ENCODE measurements around the gene OGA.

The OGA gene

GRCh38 chr10:101850749-101851148 lies 32.5 kb upstream of the OGA start:
- H3K9ac ChIP-seq (ENCODE audit: insufficient read length) = no peak overlapping the region
- no peak overlapping the region for H3K4me3 ChIP-seq
- H3K27ac ChIP-seq = no peak overlapping the region
- H3K9me3 ChIP-seq (ENCODE audit: low read depth, low read length) = no peaks in the 10 kb centered on the region
- H3K36me3 ChIP-seq (ENCODE audit: insufficient read depth, low read length) = no peaks in the 10 kb centered on the region
- DNase-seq (ENCODE audit: low read depth, low spot score) = no peak
- TF ChIP-seq POLR2AphosphoS5 (IDR thresholded peaks at IDR 0.05; ENCODE audit: borderline replicate concordance, low read depth, low read length) (no peak), EZH2 (IDR thresholded peaks at IDR 0.05) (no peak), FOXP2 (optimal IDR thresholded peaks at IDR 0.05; ENCODE audit: control extremely low read depth, extremely low read length, insufficient read depth) (no peak)

GRCh38 chr10:101848894-101849351 lies 30.7 kb upstream of the OGA start:
- Histone ChIP-seq H3K9ac (ENCODE audit: insufficient read length) (no peak overlapping the region), H3K4me3 (no peak overlapping the region), H3K9me3 (ENCODE audit: low read depth, low read length) (no peaks in the 10 kb centered on the region), H3K27ac (no peak overlapping the region), H3K36me3 (ENCODE audit: insufficient read depth, low read length) (no peaks in the 10 kb centered on the region)
- TF ChIP-seq POLR2AphosphoS5 (IDR thresholded peaks at IDR 0.05; ENCODE audit: borderline replicate concordance, low read depth, low read length) (no peak), EZH2 (IDR thresholded peaks at IDR 0.05) (no peak), FOXP2 (optimal IDR thresholded peaks at IDR 0.05; ENCODE audit: control extremely low read depth, extremely low read length, insufficient read depth) (no peak)
- no peak for DNase-seq (ENCODE audit: low read depth, low spot score)

GRCh38 chr10:101848408-101848807 lies 30.2 kb upstream of the OGA start:
- Histone ChIP-seq H3K9ac (ENCODE audit: insufficient read length) (no peak overlapping the region), H3K4me3 (no peak overlapping the region), H3K36me3 (ENCODE audit: insufficient read depth, low read length) (no peaks in the 10 kb centered on the region), H3K9me3 (ENCODE audit: low read depth, low read length) (no peaks in the 10 kb centered on the region), H3K27ac (no peak overlapping the region)
- TF ChIP-seq FOXP2 (optimal IDR thresholded peaks at IDR 0.05; ENCODE audit: control extremely low read depth, extremely low read length, insufficient read depth) = no peak
- TF ChIP-seq POLR2AphosphoS5 (IDR thresholded peaks at IDR 0.05; ENCODE audit: borderline replicate concordance, low read depth, low read length) = no peak
- TF ChIP-seq EZH2 (IDR thresholded peaks at IDR 0.05) = no peak
- DNase-seq (ENCODE audit: low read depth, low spot score) = no peak

- H3K9ac ChIP-seq (ENCODE audit: insufficient read length) = no peak overlapping the region
- H3K27ac ChIP-seq = no peak overlapping the region
- DNase-seq (ENCODE audit: low read depth, low spot score) = no peak
- H3K4me3 ChIP-seq = no peak overlapping the region
- TF ChIP-seq FOXP2 (optimal IDR thresholded peaks at IDR 0.05; ENCODE audit: control extremely low read depth, extremely low read length, insufficient read depth) (no peak), EZH2 (IDR thresholded peaks at IDR 0.05) (no peak), POLR2AphosphoS5 (IDR thresholded peaks at IDR 0.05; ENCODE audit: borderline replicate concordance, low read depth, low read length) (no peak)
- no peaks in the 10 kb centered on the region for H3K36me3 ChIP-seq (ENCODE audit: insufficient read depth, low read length)
- no peaks in the 10 kb centered on the region for H3K9me3 ChIP-seq (ENCODE audit: low read depth, low read length)
Observed at GRCh38 chr10:101845893-101846292, 27.6 kb upstream of the OGA start.

GRCh38 chr10:101843032-101844021 lies 25.1 kb upstream of the OGA start, which contains the start of gene KCNIP2:
Gene KCNIP2 (minus strand): TSS chr10:101843800. CDS start chr10:101843568, 232 bp downstream.
- H3K4me3 ChIP-seq = peak within 1 kb of the TSS; percentile 62
- no peak within 1 kb of the TSS for H3K9ac ChIP-seq (ENCODE audit: insufficient read length)
- H3K9me3 ChIP-seq (ENCODE audit: low read depth, low read length) = no peaks in the 10 kb centered on the region
- H3K27ac ChIP-seq = no peak within 1 kb of the TSS
- no peaks in the 10 kb centered on the region for H3K36me3 ChIP-seq (ENCODE audit: insufficient read depth, low read length)
- DNase-seq (ENCODE audit: low read depth, low spot score) = no peak
- TF ChIP-seq EZH2 (IDR thresholded peaks at IDR 0.05) = no peak
- no peak for TF ChIP-seq POLR2AphosphoS5 (IDR thresholded peaks at IDR 0.05; ENCODE audit: borderline replicate concordance, low read depth, low read length)
- TF ChIP-seq FOXP2 (optimal IDR thresholded peaks at IDR 0.05; ENCODE audit: control extremely low read depth, extremely low read length, insufficient read depth) = no peak

- H3K36me3 ChIP-seq (ENCODE audit: insufficient read depth, low read length) = no peaks in the 10 kb centered on the region
- H3K9me3 ChIP-seq (ENCODE audit: low read depth, low read length) = no peaks in the 10 kb centered on the region
- H3K4me3 ChIP-seq = no peak overlapping the region
- no peak overlapping the region for H3K27ac ChIP-seq
- no peak overlapping the region for H3K9ac ChIP-seq (ENCODE audit: insufficient read length)
- no peak for TF ChIP-seq POLR2AphosphoS5 (IDR thresholded peaks at IDR 0.05; ENCODE audit: borderline replicate concordance, low read depth, low read length)
- TF ChIP-seq EZH2 (IDR thresholded peaks at IDR 0.05) = no peak
- TF ChIP-seq FOXP2 (optimal IDR thresholded peaks at IDR 0.05; ENCODE audit: control extremely low read depth, extremely low read length, insufficient read depth) = no peak
- DNase-seq (ENCODE audit: low read depth, low spot score) = no peak
Observed at GRCh38 chr10:101841826-101842225, 23.6 kb upstream of the OGA start.

- H3K27ac ChIP-seq = no peak overlapping the region
- no peaks in the 10 kb centered on the region for H3K9me3 ChIP-seq (ENCODE audit: low read depth, low read length)
- no peak overlapping the region for H3K9ac ChIP-seq (ENCODE audit: insufficient read length)
- H3K4me3 ChIP-seq = peak overlapping the region; percentile 58
- TF ChIP-seq POLR2AphosphoS5 (IDR thresholded peaks at IDR 0.05; ENCODE audit: borderline replicate concordance, low read depth, low read length) = no peak
- TF ChIP-seq FOXP2 (optimal IDR thresholded peaks at IDR 0.05; ENCODE audit: control extremely low read depth, extremely low read length, insufficient read depth) = no peak
- TF ChIP-seq EZH2 (IDR thresholded peaks at IDR 0.05) = no peak
- no peaks in the 10 kb centered on the region for H3K36me3 ChIP-seq (ENCODE audit: insufficient read depth, low read length)
- DNase-seq (ENCODE audit: low read depth, low spot score) = no peak
Observed at GRCh38 chr10:101840741-101841453, 22.7 kb upstream of the OGA start.

- no peak overlapping the region for H3K27ac ChIP-seq
- H3K4me3 ChIP-seq = peak overlapping the region; percentile 58
- no peak for DNase-seq (ENCODE audit: low read depth, low spot score)
- no peak overlapping the region for H3K9ac ChIP-seq (ENCODE audit: insufficient read length)
- no peaks in the 10 kb centered on the region for H3K9me3 ChIP-seq (ENCODE audit: low read depth, low read length)
- TF ChIP-seq EZH2 (IDR thresholded peaks at IDR 0.05) (no peak), FOXP2 (optimal IDR thresholded peaks at IDR 0.05; ENCODE audit: control extremely low read depth, extremely low read length, insufficient read depth) (no peak), POLR2AphosphoS5 (IDR thresholded peaks at IDR 0.05; ENCODE audit: borderline replicate concordance, low read depth, low read length) (no peak)
- H3K36me3 ChIP-seq (ENCODE audit: insufficient read depth, low read length) = no peaks in the 10 kb centered on the region
Observed at GRCh38 chr10:101840102-101840684, 21.9 kb upstream of the OGA start.
